HCT116 (cell line): ENCODE data around the gene UBIAD1. TPM values are rescaled to one million over a fixed set of nuclear protein-coding genes. Genes with fewer than 3 reads are reported as not detected.

Source experiments
- ATAC-seq: fragments of 200-7000 bp; cut with Tn5 transposase; 2 replicates; pipeline ENCODE4 v1.9.1; 2020; ENCODE audit warnings: mild to moderate bottlenecking, moderate library complexity
- BruUV-seq: library from RNA; stranded (reverse); fragments of 400-500 nt; replicated peaks from 2 replicates; lab custom pipeline; 2021; lab: Mats Ljungman, UMichigan
- CTCF ChIA-PET: fragments of 300-600 bp; sonication (Branson Sonifier 250); formaldehyde crosslinking; loops from one replicate; lab custom pipeline; 2021; ENCODE audit warnings: antibody characterized with exemption; lab: Charles Lee
- POLR2A ChIA-PET: fragments of 300-600, 350-600 bp; sonication (Branson Sonifier 250); formaldehyde crosslinking; loops from one replicate; lab custom pipeline; 2021; ENCODE audit warnings: antibody characterized with exemption; lab: Charles Lee
- RAD21 ChIA-PET, 2 experiments: fragments of 300-600 bp; sonication (Branson Sonifier 250); formaldehyde crosslinking; loops; one replicate each; lab custom pipeline; 2023; ENCODE audit warnings: low total read pairs in 2 of 2; ENCODE audit not compliant: uncharacterized antibody in 2 of 2, unreplicated experiment in 2 of 2, low non-redundant PET in 1 of 2; lab: Charles Lee
- DNase-seq: peaks from one replicate; pipeline ENCODE4 v3.0.0-alpha.2; 2010; ENCODE audit warnings: low read depth, low spot score
- H2AFZ ChIP-seq: fragments of 200-600 bp; shearing (Covaris generic), sonication (generic); 2 replicates; pipeline ENCODE4 v1.6.1; 2017; ENCODE audit warnings: low read depth, mixed run types, mixed read lengths, antibody characterized with exemption, low read length; ENCODE audit not compliant: poor library complexity, severe bottlenecking
- H3K27ac ChIP-seq: 2 replicates; pipeline ENCODE4 v1.5.1; 2012; ENCODE audit warnings: low read depth, low read length
- H3K27me3 ChIP-seq: fragments of 200-600 bp; sonication (generic); 2 replicates; pipeline ENCODE4 v1.6.1; 2016; ENCODE audit warnings: mixed run types, low read length, mixed read lengths; ENCODE audit not compliant: insufficient read depth
- H3K36me3 ChIP-seq, 2 experiments: fragments of 200-500 bp in 1 of 2; fragments of 200-600 bp in 1 of 2; sonication (Bioruptor generic) in 1 of 2; sonication (generic) in 1 of 2; 2 replicates each; pipeline versions ENCODE4 v1.5.1 to v1.6.1; 2014 to 2016; ENCODE audit warnings: low read length in 2 of 2, inconsistent platforms in 1 of 2, mixed read lengths in 1 of 2, mixed run types in 1 of 2; ENCODE audit not compliant: insufficient read depth in 2 of 2, control insufficient read depth in 1 of 2
- H3K4me1 ChIP-seq, 2 experiments: fragments of 200-600 bp in 1 of 2; sonication (generic) in 1 of 2; 2 replicates each; pipeline versions ENCODE4 v1.5.1 to v1.6.1; 2012 to 2017; ENCODE audit warnings: low read length in 2 of 2, inconsistent platforms in 1 of 2, mild to moderate bottlenecking in 1 of 2, mixed read lengths in 1 of 2, mixed run types in 1 of 2, moderate library complexity in 1 of 2; ENCODE audit not compliant: insufficient read depth in 2 of 2, control insufficient read depth in 1 of 2
- H3K4me2 ChIP-seq: fragments of 200-600 bp; sonication (generic); 2 replicates; pipeline ENCODE4 v1.6.1; 2017; ENCODE audit warnings: mixed run types, low read length, mixed read lengths
- H3K4me3 ChIP-seq, 2 experiments: fragments of 200-600 bp in 1 of 2; sonication (generic) in 1 of 2; replicated peaks in 1 of 2; 2 replicates each; pipeline ENCODE4 v1.5.1; 2011 to 2016; ENCODE audit warnings: low read length in 2 of 2, control low read depth in 1 of 2, low read depth in 1 of 2, mild to moderate bottlenecking in 1 of 2, mixed read lengths in 1 of 2, mixed run types in 1 of 2
- H3K79me2 ChIP-seq: fragments of 200-600 bp; sonication (generic); 2 replicates; pipeline ENCODE4 v1.6.1; 2017; ENCODE audit warnings: mild to moderate bottlenecking, mixed run types, low read length, moderate library complexity, mixed read lengths; ENCODE audit not compliant: insufficient read depth
- H3K9ac ChIP-seq: fragments of 200-600 bp; sonication (generic); 2 replicates; pipeline ENCODE4 v1.6.1; 2016; ENCODE audit warnings: low read length, mixed read lengths
- H3K9me2 ChIP-seq: fragments of 200-600 bp; sonication (generic), shearing (Covaris generic); 2 replicates; pipeline ENCODE4 v1.6.1; 2017; ENCODE audit warnings: mixed run types, mild to moderate bottlenecking, moderate library complexity; ENCODE audit not compliant: insufficient read depth
- H3K9me3 ChIP-seq, 2 experiments: fragments of 200-500 bp in 1 of 2; fragments of 200-600 bp in 1 of 2; sonication (Bioruptor generic) in 1 of 2; sonication (generic) in 1 of 2; 2 replicates each; pipeline ENCODE4 v1.6.1; 2014 to 2017; ENCODE audit warnings: low read length in 2 of 2, mixed read lengths in 2 of 2, inconsistent platforms in 1 of 2, low read depth in 1 of 2, mild to moderate bottlenecking in 1 of 2, mixed run types in 1 of 2, moderate library complexity in 1 of 2; ENCODE audit not compliant: control insufficient read depth in 1 of 2, insufficient read depth in 1 of 2
- H4K20me1 ChIP-seq: fragments of 200-600 bp; sonication (generic), shearing (Covaris generic); 2 replicates; pipeline ENCODE4 v1.6.1; 2017; ENCODE audit warnings: mixed run types, mild to moderate bottlenecking, moderate library complexity; ENCODE audit not compliant: insufficient read depth
- CBX3 ChIP-seq: IDR thresholded peaks from 2 replicates; pipeline ENCODE4 v1.6.1; 2012; ENCODE audit warnings: low read depth
- EGR1 ChIP-seq: IDR thresholded peaks from 2 replicates; pipeline ENCODE4 v1.6.1; 2012; ENCODE audit warnings: low read depth
- ELF1 ChIP-seq: IDR thresholded peaks from 2 replicates; pipeline ENCODE4 v1.6.1; 2012; ENCODE audit warnings: low read depth, borderline replicate concordance
- FOSL1 ChIP-seq: IDR thresholded peaks from 2 replicates; pipeline ENCODE4 v1.6.1; 2012; ENCODE audit warnings: low read depth
- JUND ChIP-seq: IDR thresholded peaks from 2 replicates; pipeline ENCODE4 v1.6.1; 2012
- POLR2A ChIP-seq: IDR thresholded peaks from 2 replicates; pipeline ENCODE4 v1.7.0; 2011; ENCODE audit warnings: borderline replicate concordance; ENCODE audit not compliant: insufficient read depth, insufficient read length; ENCODE audit errors: extremely low read depth
- intact Hi-C: fragments of 100-400 bp; cut with micrococcal nuclease; formaldehyde crosslinking; loops from 2 replicates; pipeline ENCODE4 v1.10.0; 2022
- total RNA-seq: library from RNA; stranded (reverse); gene quantifications from one replicate; pipeline ENCODE4 v1.2.1, GENCODE V29; 2021; ENCODE audit not compliant: unreplicated experiment
- TF ChIP-seq, protein P1 (sequence below): IDR thresholded peaks from 2 replicates; pipeline ENCODE4 v1.6.1; 2011; ENCODE audit warnings: mild to moderate bottlenecking, low read length, moderate library complexity; ENCODE audit not compliant: insufficient replicate concordance; ENCODE audit errors: extremely low read depth
- TF ChIP-seq, protein P2 (sequence below): IDR thresholded peaks from 2 replicates; pipeline ENCODE4 v1.6.1; 2012; ENCODE audit warnings: low read depth

The UBIAD1 gene
- total RNA-seq, 1 experiment from 2014 or later, result 17.2 TPM

DNA sequence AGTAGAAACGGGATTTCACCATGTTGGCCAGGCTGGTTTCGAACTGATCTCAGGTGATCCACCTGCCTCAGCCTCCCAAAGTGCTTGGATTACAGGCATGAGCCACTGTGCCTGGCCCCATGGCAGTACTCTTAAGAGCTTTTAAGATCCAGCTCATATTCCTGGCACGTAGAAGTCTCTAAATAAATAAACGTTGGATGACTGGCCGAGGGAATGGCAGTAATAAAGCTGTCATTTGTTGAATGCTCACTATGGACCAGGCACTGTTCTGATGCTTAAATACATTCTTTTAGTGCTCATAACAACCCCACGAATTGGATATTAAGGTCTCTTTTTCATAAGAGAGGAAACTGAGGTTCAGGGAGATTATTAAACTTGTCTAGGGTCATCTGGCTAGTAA, 20.9 kb downstream of the UBIAD1 start:
- ChIA-PET CTCF (no interaction called here), POLR2A (no interaction called here), RAD21 (no interaction called here)
- H3K9me2 ChIP-seq, result no peaks in the 10 kb centered on the region
- H2AFZ ChIP-seq, result no peak overlapping the region
- intact Hi-C loops, result no loop called here
- H3K4me3 ChIP-seq, result no peak overlapping the region
- BruUV-seq, result no TSS peak
- H4K20me1 ChIP-seq, result no peaks in the 10 kb centered on the region
- no peak overlapping the region for H3K4me2 ChIP-seq
- H3K27ac ChIP-seq, result no peak overlapping the region
- H3K4me1 ChIP-seq, result peaks cover 0 to 3% of the 10 kb centered on the region in 2 experiments; a peak in 1 of 4 replicates
- no peaks in the 10 kb centered on the region for H3K9me3 ChIP-seq
- ATAC-seq (no peak), DNase-seq (no peak)
- H3K36me3 ChIP-seq, result no peaks in the 10 kb centered on the region
- no peaks in the 10 kb centered on the region for H3K27me3 ChIP-seq
- H3K79me2 ChIP-seq, result peaks cover 2% of the 10 kb centered on the region; the same call in 1 of the 2 replicates
- TF ChIP-seq JUND (no peak), POLR2A (no peak), CBX3 (no peak), FOSL1 (no peak), EGR1 (no peak), ELF1 (no peak)
- TF ChIP-seq, protein P1, sequence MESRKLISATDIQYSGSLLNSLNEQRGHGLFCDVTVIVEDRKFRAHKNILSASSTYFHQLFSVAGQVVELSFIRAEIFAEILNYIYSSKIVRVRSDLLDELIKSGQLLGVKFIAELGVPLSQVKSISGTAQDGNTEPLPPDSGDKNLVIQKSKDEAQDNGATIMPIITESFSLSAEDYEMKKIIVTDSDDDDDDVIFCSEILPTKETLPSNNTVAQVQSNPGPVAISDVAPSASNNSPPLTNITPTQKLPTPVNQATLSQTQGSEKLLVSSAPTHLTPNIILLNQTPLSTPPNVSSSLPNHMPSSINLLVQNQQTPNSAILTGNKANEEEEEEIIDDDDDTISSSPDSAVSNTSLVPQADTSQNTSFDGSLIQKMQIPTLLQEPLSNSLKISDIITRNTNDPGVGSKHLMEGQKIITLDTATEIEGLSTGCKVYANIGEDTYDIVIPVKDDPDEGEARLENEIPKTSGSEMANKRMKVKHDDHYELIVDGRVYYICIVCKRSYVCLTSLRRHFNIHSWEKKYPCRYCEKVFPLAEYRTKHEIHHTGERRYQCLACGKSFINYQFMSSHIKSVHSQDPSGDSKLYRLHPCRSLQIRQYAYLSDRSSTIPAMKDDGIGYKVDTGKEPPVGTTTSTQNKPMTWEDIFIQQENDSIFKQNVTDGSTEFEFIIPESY, result no peak
- TF ChIP-seq, protein P2, sequence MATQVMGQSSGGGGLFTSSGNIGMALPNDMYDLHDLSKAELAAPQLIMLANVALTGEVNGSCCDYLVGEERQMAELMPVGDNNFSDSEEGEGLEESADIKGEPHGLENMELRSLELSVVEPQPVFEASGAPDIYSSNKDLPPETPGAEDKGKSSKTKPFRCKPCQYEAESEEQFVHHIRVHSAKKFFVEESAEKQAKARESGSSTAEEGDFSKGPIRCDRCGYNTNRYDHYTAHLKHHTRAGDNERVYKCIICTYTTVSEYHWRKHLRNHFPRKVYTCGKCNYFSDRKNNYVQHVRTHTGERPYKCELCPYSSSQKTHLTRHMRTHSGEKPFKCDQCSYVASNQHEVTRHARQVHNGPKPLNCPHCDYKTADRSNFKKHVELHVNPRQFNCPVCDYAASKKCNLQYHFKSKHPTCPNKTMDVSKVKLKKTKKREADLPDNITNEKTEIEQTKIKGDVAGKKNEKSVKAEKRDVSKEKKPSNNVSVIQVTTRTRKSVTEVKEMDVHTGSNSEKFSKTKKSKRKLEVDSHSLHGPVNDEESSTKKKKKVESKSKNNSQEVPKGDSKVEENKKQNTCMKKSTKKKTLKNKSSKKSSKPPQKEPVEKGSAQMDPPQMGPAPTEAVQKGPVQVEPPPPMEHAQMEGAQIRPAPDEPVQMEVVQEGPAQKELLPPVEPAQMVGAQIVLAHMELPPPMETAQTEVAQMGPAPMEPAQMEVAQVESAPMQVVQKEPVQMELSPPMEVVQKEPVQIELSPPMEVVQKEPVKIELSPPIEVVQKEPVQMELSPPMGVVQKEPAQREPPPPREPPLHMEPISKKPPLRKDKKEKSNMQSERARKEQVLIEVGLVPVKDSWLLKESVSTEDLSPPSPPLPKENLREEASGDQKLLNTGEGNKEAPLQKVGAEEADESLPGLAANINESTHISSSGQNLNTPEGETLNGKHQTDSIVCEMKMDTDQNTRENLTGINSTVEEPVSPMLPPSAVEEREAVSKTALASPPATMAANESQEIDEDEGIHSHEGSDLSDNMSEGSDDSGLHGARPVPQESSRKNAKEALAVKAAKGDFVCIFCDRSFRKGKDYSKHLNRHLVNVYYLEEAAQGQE, result no peak
- H3K9ac ChIP-seq, result no peak overlapping the region
